ENCODE data around the gene INSRR.

Gene INSRR

GRCh38 chr1:156898971-156899664, 40.2 kb upstream of the INSRR start:
- Histone ChIP-seq H3K9me3 (ENCODE audit: control extremely low read depth in 1 of 5, control insufficient read depth in 4 of 5, insufficient read depth in 2 of 5, low read depth in 1 of 5, low read length in 4 of 5) (no peaks in the 10 kb centered on the region), H3K4me3 (ENCODE audit: control insufficient read depth in 1 of 7, extremely low read depth in 1 of 7, insufficient read depth in 4 of 7, low read depth in 2 of 7, low read length in 6 of 7) (peak overlapping the region in 2 of 7 experiments; percentile 51 to 63), H3K4me1 (ENCODE audit: control extremely low read depth in 1 of 4, control insufficient read depth in 4 of 4, insufficient read depth in 4 of 4, low read length in 3 of 4) (peaks cover 13 to 70% (median 63%) of the 10 kb centered on the region in 4 experiments), H3K36me3 (ENCODE audit: control insufficient read depth in 4 of 4, insufficient read depth in 4 of 4, low read length in 3 of 4) (peaks cover 0 to 6% (median 2%) of the 10 kb centered on the region in 4 experiments), H3K27ac (ENCODE audit: insufficient read depth in 1 of 2, low read depth in 1 of 2, low read length in 2 of 2, poor library complexity in 1 of 2, severe bottlenecking in 2 of 2) (peak overlapping the region; percentile 26 to 63), H3K27me3 (replicated peaks in 2 of 5; ENCODE audit: control insufficient read depth in 4 of 5, insufficient read depth in 5 of 5, low read length in 4 of 5) (no peaks in the 10 kb centered on the region)
- ChIA-PET POLR2A (interaction anchor here (0.9 to 1.3 kb wide), 2 partner anchors 30 to 101 kb away, joined by 3 to 7 read pairs; no protein-coding TSS in a partner anchor), CTCF (interaction anchor here (1.1 to 9.2 kb wide), 3 partner anchors 9 to 210 kb away, joined by 3 to 122 read pairs (median 17); partner anchors contain the start of gene LRRC71)
- peak in 1 of 3 donors; percentile 22 for DNase-seq
- WGBS (ENCODE audit: insufficient coverage) = 84% methylated on average over 9 of the region's 12 CpGs

- H3K9me3 ChIP-seq (ENCODE audit: control extremely low read depth in 1 of 5, control insufficient read depth in 4 of 5, insufficient read depth in 2 of 5, low read depth in 1 of 5, low read length in 4 of 5) = no peaks in the 10 kb centered on the region
- peak overlapping the region in 4 of 7 experiments; percentile 12 to 63 (median 44) for H3K4me3 ChIP-seq (ENCODE audit: control insufficient read depth in 1 of 7, extremely low read depth in 1 of 7, insufficient read depth in 4 of 7, low read depth in 2 of 7, low read length in 6 of 7)
- H3K27ac ChIP-seq (ENCODE audit: insufficient read depth in 1 of 2, low read depth in 1 of 2, low read length in 2 of 2, poor library complexity in 1 of 2, severe bottlenecking in 2 of 2) = peak overlapping the region; percentile 46 to 63
- no peaks in the 10 kb centered on the region for H3K27me3 ChIP-seq (replicated peaks in 2 of 5; ENCODE audit: control insufficient read depth in 4 of 5, insufficient read depth in 5 of 5, low read length in 4 of 5)
- under 1% methylated on average over 13 of the region's 13 CpGs for WGBS (ENCODE audit: insufficient coverage)
- ChIA-PET CTCF (interaction anchor here (0.9 to 9.2 kb wide), 4 partner anchors 8 to 107 kb away, joined by 3 to 122 read pairs (median 12); partner anchors contain the start of gene LRRC71), POLR2A (interaction anchor here (1.3 kb wide), 1 partner anchor 100 kb away, joined by 7 read pairs; no protein-coding TSS in a partner anchor)
- peaks cover 0 to 5% (median 0%) of the 10 kb centered on the region in 4 experiments for H3K36me3 ChIP-seq (ENCODE audit: control insufficient read depth in 4 of 4, insufficient read depth in 4 of 4, low read length in 3 of 4)
- peaks cover 13 to 78% (median 71%) of the 10 kb centered on the region in 4 experiments for H3K4me1 ChIP-seq (ENCODE audit: control extremely low read depth in 1 of 4, control insufficient read depth in 4 of 4, insufficient read depth in 4 of 4, low read length in 3 of 4)
- peak; percentile 84 to 97 (median 96) for DNase-seq
Observed at GRCh38 chr1:156898161-156898566, 39.2 kb upstream of the INSRR start.

DNA sequence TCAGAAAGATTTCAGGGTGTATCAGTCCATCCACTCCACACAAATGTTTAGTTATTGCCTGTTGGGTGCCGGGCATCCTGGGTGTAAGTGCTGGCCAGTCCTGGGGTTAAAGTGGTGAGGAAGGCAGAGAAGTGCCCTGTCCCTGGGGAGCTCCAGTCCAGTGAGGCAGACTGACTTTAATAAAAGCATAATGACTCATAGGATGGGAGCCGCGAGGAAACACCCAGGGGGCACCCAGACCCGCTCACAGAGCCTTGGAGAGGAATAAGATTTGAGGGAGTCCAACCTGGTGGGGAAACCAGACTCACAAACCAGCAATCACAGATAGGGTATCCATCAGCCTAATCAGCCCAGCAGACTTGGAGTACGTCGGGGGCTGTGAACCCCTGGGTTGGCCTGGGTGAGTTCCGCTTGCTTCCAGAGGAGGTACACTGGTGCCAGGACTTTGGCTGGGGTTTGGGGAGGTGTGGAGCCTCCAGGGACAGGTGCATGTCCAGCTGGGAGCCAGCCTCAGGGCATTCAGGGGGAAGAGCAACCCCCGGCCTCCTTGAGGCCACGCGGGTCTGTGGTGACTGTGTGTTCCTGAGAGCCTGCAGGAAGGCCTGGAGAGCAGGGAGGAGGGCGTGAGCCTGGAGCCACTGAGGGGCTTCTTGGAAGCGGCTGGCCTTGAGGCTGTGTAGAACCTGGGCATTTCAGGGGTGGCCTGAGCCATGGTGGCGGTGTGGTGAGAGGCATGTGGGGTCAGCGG, 38.3 kb upstream of the INSRR start:
- H3K4me3 ChIP-seq (ENCODE audit: control insufficient read depth in 1 of 7, extremely low read depth in 1 of 7, insufficient read depth in 4 of 7, low read depth in 2 of 7, low read length in 6 of 7) = peak overlapping the region in 3 of 7 experiments; percentile 28 to 50 (median 32)
- no peaks in the 10 kb centered on the region for H3K36me3 ChIP-seq (ENCODE audit: control insufficient read depth in 4 of 4, insufficient read depth in 4 of 4, low read length in 3 of 4)
- WGBS (ENCODE audit: insufficient coverage) = 70% methylated on average over 8 of the region's 14 CpGs
- H3K9me3 ChIP-seq (ENCODE audit: control extremely low read depth in 1 of 5, control insufficient read depth in 4 of 5, insufficient read depth in 2 of 5, low read depth in 1 of 5, low read length in 4 of 5) = no peaks in the 10 kb centered on the region
- peak overlapping the region; percentile 46 to 63 for H3K27ac ChIP-seq (ENCODE audit: insufficient read depth in 1 of 2, low read depth in 1 of 2, low read length in 2 of 2, poor library complexity in 1 of 2, severe bottlenecking in 2 of 2)
- peak in 1 of 3 donors; percentile 45 for DNase-seq
- no peaks in the 10 kb centered on the region for H3K27me3 ChIP-seq (replicated peaks in 2 of 5; ENCODE audit: control insufficient read depth in 4 of 5, insufficient read depth in 5 of 5, low read length in 4 of 5)
- H3K4me1 ChIP-seq (ENCODE audit: control extremely low read depth in 1 of 4, control insufficient read depth in 4 of 4, insufficient read depth in 4 of 4, low read length in 3 of 4) = peaks cover 13 to 86% (median 77%) of the 10 kb centered on the region in 4 experiments
- CTCF ChIA-PET = interaction anchor here (0.8 to 9.2 kb wide), 5 partner anchors 7 to 107 kb away, joined by 3 to 122 read pairs (median 6); partner anchors contain the start of genes LRRC71 and NTRK1
- POLR2A ChIA-PET = no interaction called here

GRCh38 chr1:156896490-156897033, 37.6 kb upstream of the INSRR start:
- 97% methylated on average over 9 of the region's 16 CpGs for WGBS (ENCODE audit: insufficient coverage)
- no peak for DNase-seq
- Histone ChIP-seq H3K36me3 (ENCODE audit: control insufficient read depth in 4 of 4, insufficient read depth in 4 of 4, low read length in 3 of 4) (no peaks in the 10 kb centered on the region), H3K9me3 (ENCODE audit: control extremely low read depth in 1 of 5, control insufficient read depth in 4 of 5, insufficient read depth in 2 of 5, low read depth in 1 of 5, low read length in 4 of 5) (no peaks in the 10 kb centered on the region), H3K4me1 (ENCODE audit: control extremely low read depth in 1 of 4, control insufficient read depth in 4 of 4, insufficient read depth in 4 of 4, low read length in 3 of 4) (peaks cover 13 to 85% (median 78%) of the 10 kb centered on the region in 4 experiments), H3K4me3 (ENCODE audit: control insufficient read depth in 1 of 7, extremely low read depth in 1 of 7, insufficient read depth in 4 of 7, low read depth in 2 of 7, low read length in 6 of 7) (no peak overlapping the region), H3K27ac (ENCODE audit: insufficient read depth in 1 of 2, low read depth in 1 of 2, low read length in 2 of 2, poor library complexity in 1 of 2, severe bottlenecking in 2 of 2) (no peak overlapping the region), H3K27me3 (replicated peaks in 2 of 5; ENCODE audit: control insufficient read depth in 4 of 5, insufficient read depth in 5 of 5, low read length in 4 of 5) (peaks cover 0 to 7% (median 2%) of the 10 kb centered on the region in 5 experiments)
- CTCF ChIA-PET = interaction anchor here (0.8 to 9.2 kb wide), 3 partner anchors 20 to 36 kb away, joined by 3 to 122 read pairs (median 6); partner anchors contain the start of genes LRRC71 and NTRK1
- POLR2A ChIA-PET = no interaction called here

DNA sequence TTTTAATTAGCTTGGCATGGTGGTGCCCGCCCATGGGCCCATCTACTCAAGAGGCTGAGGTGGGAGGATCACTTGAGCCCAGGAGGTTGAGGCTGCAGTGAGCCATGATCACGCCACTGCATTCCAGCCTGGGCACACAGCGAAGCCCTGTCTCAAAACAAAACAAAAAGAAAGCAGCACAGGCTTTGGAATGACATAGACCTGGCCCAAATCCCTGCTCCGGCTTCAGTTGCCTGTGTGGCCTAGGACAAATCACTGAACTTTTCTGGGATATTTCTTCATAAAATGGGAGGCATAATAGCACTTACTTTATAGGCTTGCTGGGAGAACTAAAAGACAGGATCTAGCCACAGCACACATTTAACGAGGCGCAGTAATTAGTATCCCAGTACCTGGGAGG, 37.0 kb upstream of the INSRR start:
- peaks cover 0 to 13% (median 7%) of the 10 kb centered on the region in 5 experiments for H3K27me3 ChIP-seq (replicated peaks in 2 of 5; ENCODE audit: control insufficient read depth in 4 of 5, insufficient read depth in 5 of 5, low read length in 4 of 5)
- no peaks in the 10 kb centered on the region for H3K9me3 ChIP-seq (ENCODE audit: control extremely low read depth in 1 of 5, control insufficient read depth in 4 of 5, insufficient read depth in 2 of 5, low read depth in 1 of 5, low read length in 4 of 5)
- peaks cover 13 to 78% (median 75%) of the 10 kb centered on the region in 4 experiments for H3K4me1 ChIP-seq (ENCODE audit: control extremely low read depth in 1 of 4, control insufficient read depth in 4 of 4, insufficient read depth in 4 of 4, low read length in 3 of 4)
- ChIA-PET POLR2A (no interaction called here), CTCF (interaction anchor here (1.8 to 11.8 kb wide), 4 partner anchors 21 to 57 kb away, joined by 9 to 122 read pairs (median 68); partner anchors contain the start of genes LRRC71 and NTRK1)
- no peak overlapping the region for H3K27ac ChIP-seq (ENCODE audit: insufficient read depth in 1 of 2, low read depth in 1 of 2, low read length in 2 of 2, poor library complexity in 1 of 2, severe bottlenecking in 2 of 2)
- H3K36me3 ChIP-seq (ENCODE audit: control insufficient read depth in 4 of 4, insufficient read depth in 4 of 4, low read length in 3 of 4) = no peaks in the 10 kb centered on the region
- no peak overlapping the region for H3K4me3 ChIP-seq (ENCODE audit: control insufficient read depth in 1 of 7, extremely low read depth in 1 of 7, insufficient read depth in 4 of 7, low read depth in 2 of 7, low read length in 6 of 7)
- 92% methylated on average over 6 of the region's 6 CpGs for WGBS (ENCODE audit: insufficient coverage)
- DNase-seq = no peak

- peaks cover 0 to 15% (median 8%) of the 10 kb centered on the region in 5 experiments for H3K27me3 ChIP-seq (replicated peaks in 2 of 5; ENCODE audit: control insufficient read depth in 4 of 5, insufficient read depth in 5 of 5, low read length in 4 of 5)
- no peaks in the 10 kb centered on the region for H3K36me3 ChIP-seq (ENCODE audit: control insufficient read depth in 4 of 4, insufficient read depth in 4 of 4, low read length in 3 of 4)
- H3K4me1 ChIP-seq (ENCODE audit: control extremely low read depth in 1 of 4, control insufficient read depth in 4 of 4, insufficient read depth in 4 of 4, low read length in 3 of 4) = peaks cover 13 to 73% (median 70%) of the 10 kb centered on the region in 4 experiments
- 62% methylated on average over 3 of the region's 4 CpGs for WGBS (ENCODE audit: insufficient coverage)
- peak overlapping the region in 1 of 2 experiments; percentile 62 for H3K27ac ChIP-seq (ENCODE audit: insufficient read depth in 1 of 2, low read depth in 1 of 2, low read length in 2 of 2, poor library complexity in 1 of 2, severe bottlenecking in 2 of 2)
- DNase-seq = no peak
- no peaks in the 10 kb centered on the region for H3K9me3 ChIP-seq (ENCODE audit: control extremely low read depth in 1 of 5, control insufficient read depth in 4 of 5, insufficient read depth in 2 of 5, low read depth in 1 of 5, low read length in 4 of 5)
- POLR2A ChIA-PET = no interaction called here
- CTCF ChIA-PET = interaction anchor here (1.2 to 11.8 kb wide), 7 partner anchors 8 to 206 kb away, joined by 4 to 122 read pairs (median 35); partner anchors contain the start of genes LRRC71 and NTRK1
- peak overlapping the region in 1 of 7 experiments; percentile 20 for H3K4me3 ChIP-seq (ENCODE audit: control insufficient read depth in 1 of 7, extremely low read depth in 1 of 7, insufficient read depth in 4 of 7, low read depth in 2 of 7, low read length in 6 of 7)
Observed at GRCh38 chr1:156895455-156895812, 36.5 kb upstream of the INSRR start.
